HG02884 (cell line): ENCODE measurements around the gene TPBGL.

Source experiments
- ATAC-seq: cut with Tn5 transposase; IDR thresholded peaks from one replicate; pipeline ENCODE4 v1.9.1; 2021; ENCODE audit warnings: mild to moderate bottlenecking, moderate library complexity; ENCODE audit not compliant: unreplicated experiment

TPBGL gene, protein sequence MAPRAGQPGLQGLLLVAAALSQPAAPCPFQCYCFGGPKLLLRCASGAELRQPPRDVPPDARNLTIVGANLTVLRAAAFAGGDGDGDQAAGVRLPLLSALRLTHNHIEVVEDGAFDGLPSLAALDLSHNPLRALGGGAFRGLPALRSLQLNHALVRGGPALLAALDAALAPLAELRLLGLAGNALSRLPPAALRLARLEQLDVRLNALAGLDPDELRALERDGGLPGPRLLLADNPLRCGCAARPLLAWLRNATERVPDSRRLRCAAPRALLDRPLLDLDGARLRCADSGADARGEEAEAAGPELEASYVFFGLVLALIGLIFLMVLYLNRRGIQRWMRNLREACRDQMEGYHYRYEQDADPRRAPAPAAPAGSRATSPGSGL

GRCh38 chr11:75240311-75241035 lies at the start of gene TPBGL:
Gene TPBGL (plus strand): TSS chr11:75240774. CDS start chr11:75241050, 276 bp downstream.
- ATAC-seq = no peak

DNA sequence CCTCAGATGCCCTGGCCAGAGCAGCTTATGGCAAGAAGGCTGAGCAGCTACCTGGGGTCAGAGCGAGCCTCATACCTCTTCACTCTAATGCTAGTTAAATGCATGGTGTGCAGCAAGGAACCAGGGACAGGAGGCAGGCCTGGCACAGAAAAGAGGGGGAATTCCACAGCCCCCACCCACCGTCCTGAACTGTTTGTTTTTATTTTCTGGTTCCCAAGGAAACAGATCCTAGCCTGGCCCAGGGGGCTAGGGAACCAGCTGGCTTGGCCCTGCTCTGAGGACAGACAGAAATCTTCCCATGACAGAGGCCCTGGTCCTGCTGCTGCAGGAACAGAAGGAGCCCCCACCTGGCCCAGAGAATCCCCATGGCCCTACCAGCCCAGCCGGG lies 49.2 kb upstream of the TPBGL start:
- no peak for ATAC-seq

DNA sequence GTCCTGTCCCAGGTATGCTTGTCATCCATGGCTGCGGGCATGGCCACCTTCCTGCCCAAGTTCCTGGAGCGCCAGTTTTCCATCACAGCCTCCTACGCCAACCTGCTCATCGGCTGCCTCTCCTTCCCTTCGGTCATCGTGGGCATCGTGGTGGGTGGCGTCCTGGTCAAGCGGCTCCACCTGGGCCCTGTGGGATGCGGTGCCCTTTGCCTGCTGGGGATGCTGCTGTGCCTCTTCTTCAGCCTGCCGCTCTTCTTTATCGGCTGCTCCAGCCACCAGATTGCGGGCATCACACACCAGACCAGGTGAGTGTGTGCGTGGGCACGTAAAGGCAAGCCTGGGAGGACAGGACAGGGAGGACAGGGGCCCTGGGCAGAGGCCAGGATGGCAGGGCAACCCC lies 47.3 kb upstream of the TPBGL start:
- no peak for ATAC-seq

- ATAC-seq = no peak
These were observed 46.9 kb upstream of the TPBGL start for GRCh38 chr11:75193711-75194110.

DNA sequence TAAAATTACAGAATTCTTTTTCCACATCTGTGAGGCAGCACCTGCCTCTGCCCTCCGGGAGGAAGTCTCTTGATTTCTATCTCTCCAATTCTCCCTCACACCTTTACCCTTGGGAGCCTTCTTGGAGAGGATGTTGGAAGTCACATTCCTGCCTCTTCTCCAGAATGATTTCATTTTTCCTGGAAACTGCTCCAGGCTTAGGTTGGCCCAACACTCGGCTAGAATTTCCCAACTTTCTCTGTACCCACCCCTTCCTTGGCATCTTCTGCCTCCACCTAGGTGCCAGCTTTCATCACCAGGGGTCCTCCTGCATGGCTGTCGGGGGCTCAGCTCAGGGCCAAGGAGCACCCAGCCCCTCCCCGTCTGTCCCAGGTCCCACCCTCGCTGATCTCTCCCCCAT lies 46.4 kb upstream of the TPBGL start:
- no peak for ATAC-seq

GRCh38 chr11:75195167-75195962 lies 45.2 kb upstream of the TPBGL start:
- no peak for ATAC-seq

DNA sequence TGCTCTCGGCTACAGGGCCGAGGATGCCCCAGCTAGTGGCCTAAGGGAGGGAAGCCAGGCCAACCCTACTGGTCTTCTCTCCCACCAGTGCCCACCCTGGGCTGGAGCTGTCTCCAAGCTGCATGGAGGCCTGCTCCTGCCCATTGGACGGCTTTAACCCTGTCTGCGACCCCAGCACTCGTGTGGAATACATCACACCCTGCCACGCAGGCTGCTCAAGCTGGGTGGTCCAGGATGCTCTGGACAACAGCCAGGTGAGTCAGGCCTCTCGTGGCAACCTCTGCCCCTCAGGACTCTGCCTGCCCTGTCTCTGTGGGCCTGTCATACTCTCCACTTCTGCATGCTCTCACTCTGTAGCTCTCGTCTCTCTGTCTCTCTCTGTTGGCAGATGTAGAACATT lies 44.1 kb upstream of the TPBGL start:
- no peak for ATAC-seq

GRCh38 chr11:75197512-75198277 lies 42.9 kb upstream of the TPBGL start:
- ATAC-seq = no peak

DNA sequence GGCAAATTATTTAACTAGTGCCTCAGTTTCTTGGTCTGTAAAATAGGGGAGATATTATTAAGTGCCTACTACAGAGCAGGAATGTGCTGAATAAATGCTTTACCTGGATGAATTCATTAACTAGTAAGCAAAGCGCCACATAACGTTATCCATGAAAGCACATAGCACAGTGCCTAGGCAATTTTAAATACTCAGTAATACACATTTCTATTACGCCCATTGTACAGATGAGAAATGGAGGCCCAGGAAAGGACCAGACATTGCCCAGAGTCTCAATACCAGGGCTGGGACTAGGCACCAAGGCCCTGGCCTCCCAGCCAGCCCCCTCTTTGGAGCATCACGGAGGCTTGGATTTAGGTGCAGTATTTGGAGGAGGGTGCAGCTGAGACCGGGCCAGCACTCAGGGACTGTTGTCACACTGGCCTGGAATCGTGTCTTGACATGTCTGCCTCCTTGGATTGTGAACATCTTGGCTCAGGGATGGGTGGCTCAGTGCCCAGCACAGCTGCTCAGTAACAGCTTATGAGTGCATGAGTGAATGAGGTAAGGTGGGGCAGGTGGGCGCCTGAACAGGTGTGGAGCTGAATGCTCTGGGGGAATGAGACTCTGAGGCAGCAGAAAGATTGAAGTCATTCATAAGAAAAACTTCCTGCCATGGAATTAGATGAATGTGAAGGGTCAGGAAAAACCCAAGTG lies 42.1 kb upstream of the TPBGL start:
- ATAC-seq = no peak

GRCh38 chr11:75199412-75199955 lies 41.1 kb upstream of the TPBGL start:
- ATAC-seq = no peak

- no peak for ATAC-seq
These were observed 40.5 kb upstream of the TPBGL start for GRCh38 chr11:75200051-75200450.

GRCh38 chr11:75200531-75200930 lies 40.0 kb upstream of the TPBGL start:
- no peak for ATAC-seq

GRCh38 chr11:75201771-75202170 lies 38.8 kb upstream of the TPBGL start:
- no peak for ATAC-seq

DNA sequence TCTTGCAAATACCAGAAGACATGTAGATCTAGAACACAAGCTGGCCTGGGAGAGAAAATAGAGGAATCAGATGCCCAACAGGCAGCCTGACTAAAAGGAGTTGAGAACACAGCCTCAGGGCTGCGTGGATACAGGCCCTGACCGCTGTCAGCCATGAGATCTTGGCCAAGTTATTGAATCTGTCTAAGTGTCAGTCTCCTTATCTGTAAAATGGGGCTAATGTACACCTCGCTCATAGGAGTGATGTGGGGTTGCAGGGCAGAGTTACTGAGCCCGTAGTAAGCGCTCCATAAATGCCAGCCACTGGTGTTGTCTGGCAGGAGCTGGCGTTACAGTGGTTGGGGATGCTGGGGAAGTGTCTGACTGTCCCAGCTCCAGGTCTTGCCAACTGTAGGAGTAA lies 38.4 kb upstream of the TPBGL start:
- no peak for ATAC-seq

- ATAC-seq = no peak
These were observed 37.4 kb upstream of the TPBGL start for GRCh38 chr11:75203138-75203537.

- no peak for ATAC-seq
These were observed 36.9 kb upstream of the TPBGL start for GRCh38 chr11:75203641-75204011.

- ATAC-seq = no peak
These were observed 36.4 kb upstream of the TPBGL start for GRCh38 chr11:75204012-75204674.

GRCh38 chr11:75204685-75205563 lies 35.6 kb upstream of the TPBGL start:
- ATAC-seq = no peak
